ENCODE data around the gene ZMYND15.

Gene ZMYND15

DNA sequence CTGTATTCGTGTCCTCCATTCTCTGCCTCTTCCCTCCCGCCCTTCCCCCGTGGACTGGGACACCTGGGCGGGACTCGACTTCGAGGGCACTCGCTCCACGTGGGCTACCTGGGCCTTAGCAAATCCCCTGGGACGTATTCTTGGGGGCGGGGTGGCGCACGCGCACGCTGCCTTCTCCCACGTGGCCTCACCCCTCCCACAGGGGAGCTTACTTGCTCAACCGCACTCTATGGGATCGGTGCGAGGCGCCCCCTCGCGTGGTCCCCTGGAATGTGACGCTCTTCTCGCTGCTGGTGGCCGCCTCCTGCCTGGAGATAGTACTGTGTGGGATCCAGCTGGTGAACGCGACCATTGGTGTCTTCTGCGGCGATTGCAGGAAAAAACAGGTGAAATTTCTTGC lies 43.0 kb downstream of the ZMYND15 start:
- Histone ChIP-seq H3K27me3 (peaks cover 59% of the 10 kb centered on the region), H3K4me1 (no peaks in the 10 kb centered on the region), H3K36me3 (no peaks in the 10 kb centered on the region), H3K9me3 (no peaks in the 10 kb centered on the region), H3K4me3 (ENCODE audit: low read depth, low read length) (no peak overlapping the region)
- TF ChIP-seq, protein P1, sequence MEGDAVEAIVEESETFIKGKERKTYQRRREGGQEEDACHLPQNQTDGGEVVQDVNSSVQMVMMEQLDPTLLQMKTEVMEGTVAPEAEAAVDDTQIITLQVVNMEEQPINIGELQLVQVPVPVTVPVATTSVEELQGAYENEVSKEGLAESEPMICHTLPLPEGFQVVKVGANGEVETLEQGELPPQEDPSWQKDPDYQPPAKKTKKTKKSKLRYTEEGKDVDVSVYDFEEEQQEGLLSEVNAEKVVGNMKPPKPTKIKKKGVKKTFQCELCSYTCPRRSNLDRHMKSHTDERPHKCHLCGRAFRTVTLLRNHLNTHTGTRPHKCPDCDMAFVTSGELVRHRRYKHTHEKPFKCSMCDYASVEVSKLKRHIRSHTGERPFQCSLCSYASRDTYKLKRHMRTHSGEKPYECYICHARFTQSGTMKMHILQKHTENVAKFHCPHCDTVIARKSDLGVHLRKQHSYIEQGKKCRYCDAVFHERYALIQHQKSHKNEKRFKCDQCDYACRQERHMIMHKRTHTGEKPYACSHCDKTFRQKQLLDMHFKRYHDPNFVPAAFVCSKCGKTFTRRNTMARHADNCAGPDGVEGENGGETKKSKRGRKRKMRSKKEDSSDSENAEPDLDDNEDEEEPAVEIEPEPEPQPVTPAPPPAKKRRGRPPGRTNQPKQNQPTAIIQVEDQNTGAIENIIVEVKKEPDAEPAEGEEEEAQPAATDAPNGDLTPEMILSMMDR (IDR thresholded peaks at IDR 0.05; ENCODE audit: low read depth, low read length), result no peak
- DNase-seq, result no peak

DNA sequence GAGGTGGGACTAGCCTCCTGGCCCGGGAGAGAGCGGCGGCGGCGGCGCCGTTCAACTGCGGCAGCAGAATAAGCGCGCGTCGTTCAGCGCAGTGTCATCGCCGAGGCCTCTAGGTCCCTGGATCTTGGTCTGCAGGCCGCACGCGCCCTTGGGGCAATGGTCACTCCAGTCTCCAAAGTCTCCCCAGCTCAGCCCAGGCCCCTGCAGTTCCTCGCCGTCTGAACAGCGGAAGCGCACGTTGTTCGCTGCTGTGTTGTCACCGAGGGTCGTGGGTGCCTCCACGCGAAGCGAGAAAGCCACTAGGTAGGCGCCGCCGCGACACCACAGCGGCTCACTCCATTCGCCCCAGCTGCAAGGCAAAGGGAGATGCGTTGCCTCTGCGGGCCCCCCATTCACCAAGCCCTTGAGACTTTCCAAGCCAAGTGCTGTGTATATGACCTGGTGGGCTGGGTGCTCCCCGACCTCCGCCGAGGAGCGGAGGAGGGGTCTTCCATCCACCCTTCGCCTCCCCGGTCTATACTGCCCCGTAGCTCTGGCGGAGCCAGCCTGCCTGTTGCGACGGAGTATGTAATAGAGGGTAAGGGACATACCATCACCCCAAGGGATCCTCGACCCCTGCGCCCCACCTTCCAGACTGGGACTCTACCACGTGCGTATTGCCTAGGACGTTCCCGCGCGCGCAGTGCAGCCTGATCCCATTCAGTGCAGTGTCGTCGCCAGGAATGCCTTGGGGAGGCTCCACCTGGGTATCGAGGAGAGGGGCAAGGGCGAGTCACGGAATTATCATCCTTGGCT lies 45.9 kb downstream of the ZMYND15 start:
- Histone ChIP-seq H3K36me3 (no peaks in the 10 kb centered on the region), H3K4me1 (no peaks in the 10 kb centered on the region), H3K27me3 (peaks cover 50% of the 10 kb centered on the region), H3K9me3 (no peaks in the 10 kb centered on the region), H3K4me3 (ENCODE audit: low read depth, low read length) (no peak overlapping the region)
- TF ChIP-seq, protein P1 (IDR thresholded peaks at IDR 0.05; ENCODE audit: low read depth, low read length), result no peak
- DNase-seq, result no peak

DNA sequence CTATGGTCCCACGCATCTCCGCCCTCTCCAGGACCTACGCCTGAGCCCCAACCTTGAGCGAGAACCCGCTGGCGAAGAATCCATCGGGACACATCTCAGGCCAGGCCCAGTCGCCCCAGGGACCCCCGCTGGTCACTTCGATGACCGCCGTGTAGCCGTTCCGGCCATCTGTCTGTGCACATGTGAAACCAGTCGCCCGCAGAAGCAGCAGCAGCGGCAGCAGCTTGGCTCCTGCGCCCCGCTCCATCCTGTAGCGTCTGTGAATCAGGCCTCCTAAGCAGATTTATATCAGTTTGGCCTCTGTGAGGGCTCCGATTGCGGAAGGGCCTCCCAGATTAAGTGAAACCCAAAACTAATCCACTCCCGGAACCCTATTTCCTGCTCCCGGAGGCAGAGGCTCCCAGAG lies 46.5 kb downstream of the ZMYND15 start, which contains the start of gene VMO1:
TSS of gene VMO1 (minus strand) at position 259 of the 406 bp plus-strand sequence. CDS start at position 247, 12 bp downstream.
- no peaks in the 10 kb centered on the region for H3K9me3 ChIP-seq
- no peak for DNase-seq
- H3K36me3 ChIP-seq, result no peaks in the 10 kb centered on the region
- H3K4me3 ChIP-seq (ENCODE audit: low read depth, low read length), result no peak within 1 kb of the TSS
- TF ChIP-seq, protein P1 (IDR thresholded peaks at IDR 0.05; ENCODE audit: low read depth, low read length), result no peak
- H3K27me3 ChIP-seq, result peaks cover 48% of the 10 kb centered on the region
- no peaks in the 10 kb centered on the region for H3K4me1 ChIP-seq

DNA sequence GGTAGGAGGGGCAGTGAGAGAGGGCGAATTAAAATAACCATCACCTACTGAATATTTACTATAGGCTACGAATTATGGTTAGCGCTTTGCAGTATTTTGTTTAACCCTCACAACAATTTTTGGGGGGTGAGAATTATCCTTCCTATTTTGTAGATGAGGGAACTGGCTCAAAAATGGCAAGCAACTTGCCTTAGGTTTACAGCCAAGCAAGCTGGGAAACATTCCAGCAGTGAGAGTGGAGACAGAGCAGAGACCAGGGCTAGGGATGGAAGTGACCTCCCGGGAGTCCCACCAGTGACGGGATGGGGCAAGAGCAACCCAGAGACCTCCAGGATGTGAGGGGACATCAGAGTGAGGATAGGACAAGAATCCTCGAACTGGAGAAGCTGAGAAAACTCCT lies 46.9 kb downstream of the ZMYND15 start:
- no peaks in the 10 kb centered on the region for H3K9me3 ChIP-seq
- no peak overlapping the region for H3K4me3 ChIP-seq (ENCODE audit: low read depth, low read length)
- TF ChIP-seq, protein P1 (IDR thresholded peaks at IDR 0.05; ENCODE audit: low read depth, low read length), result no peak
- DNase-seq, result no peak
- H3K36me3 ChIP-seq, result no peaks in the 10 kb centered on the region
- H3K4me1 ChIP-seq, result no peaks in the 10 kb centered on the region
- peaks cover 48% of the 10 kb centered on the region for H3K27me3 ChIP-seq

DNA sequence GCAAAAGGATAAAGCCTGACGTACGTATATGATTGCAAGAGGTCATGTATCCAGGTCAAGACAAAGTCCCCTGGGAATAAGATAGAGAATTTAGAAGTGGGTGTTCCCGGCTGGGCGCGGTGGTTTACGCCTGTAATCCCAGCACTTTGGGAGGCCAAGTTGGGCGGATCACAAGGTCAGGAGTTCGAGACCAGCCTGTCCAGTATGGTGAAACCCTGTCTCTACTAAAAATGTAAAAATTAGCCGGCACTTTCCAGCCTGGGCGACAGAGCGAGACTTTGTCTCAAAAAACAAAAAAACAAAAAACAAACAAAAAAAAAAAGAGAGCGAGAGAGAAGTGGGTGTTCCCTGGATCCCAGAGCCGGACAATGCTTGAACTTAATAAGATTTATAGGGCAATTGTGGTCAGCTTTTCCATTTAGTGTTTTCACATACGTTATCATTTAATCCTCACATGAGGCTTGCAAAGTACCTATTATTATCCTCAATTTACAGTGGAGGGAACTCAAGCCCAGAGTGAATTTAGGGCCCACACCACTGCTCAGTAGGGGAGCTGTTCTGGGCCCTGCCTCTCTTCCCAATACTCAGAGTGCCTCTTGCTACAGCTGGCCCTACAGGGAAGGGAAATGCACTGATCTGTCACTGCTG lies 48.6 kb downstream of the ZMYND15 start:
- TF ChIP-seq, protein P1 (IDR thresholded peaks at IDR 0.05; ENCODE audit: low read depth, low read length), result no peak
- no peak overlapping the region for H3K4me3 ChIP-seq (ENCODE audit: low read depth, low read length)

More for the DNA sequence above, 48.6 kb downstream of the ZMYND15 start:
- no peaks in the 10 kb centered on the region for H3K4me1 ChIP-seq
- DNase-seq, result no peak
- peaks cover 48% of the 10 kb centered on the region for H3K27me3 ChIP-seq
- H3K9me3 ChIP-seq, result no peaks in the 10 kb centered on the region
- no peaks in the 10 kb centered on the region for H3K36me3 ChIP-seq

Measured in BE2C (cell line).